GM18870 (cell line): ENCODE measurements around the gene ANGPTL1.

Experiments used
- ATAC-seq: cut with Tn5 transposase; IDR thresholded peaks from one replicate; pipeline ENCODE4 v1.9.1; 2021; ENCODE audit warnings: moderate library complexity; ENCODE audit not compliant: unreplicated experiment

The ANGPTL1 gene, protein sequence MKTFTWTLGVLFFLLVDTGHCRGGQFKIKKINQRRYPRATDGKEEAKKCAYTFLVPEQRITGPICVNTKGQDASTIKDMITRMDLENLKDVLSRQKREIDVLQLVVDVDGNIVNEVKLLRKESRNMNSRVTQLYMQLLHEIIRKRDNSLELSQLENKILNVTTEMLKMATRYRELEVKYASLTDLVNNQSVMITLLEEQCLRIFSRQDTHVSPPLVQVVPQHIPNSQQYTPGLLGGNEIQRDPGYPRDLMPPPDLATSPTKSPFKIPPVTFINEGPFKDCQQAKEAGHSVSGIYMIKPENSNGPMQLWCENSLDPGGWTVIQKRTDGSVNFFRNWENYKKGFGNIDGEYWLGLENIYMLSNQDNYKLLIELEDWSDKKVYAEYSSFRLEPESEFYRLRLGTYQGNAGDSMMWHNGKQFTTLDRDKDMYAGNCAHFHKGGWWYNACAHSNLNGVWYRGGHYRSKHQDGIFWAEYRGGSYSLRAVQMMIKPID

DNA sequence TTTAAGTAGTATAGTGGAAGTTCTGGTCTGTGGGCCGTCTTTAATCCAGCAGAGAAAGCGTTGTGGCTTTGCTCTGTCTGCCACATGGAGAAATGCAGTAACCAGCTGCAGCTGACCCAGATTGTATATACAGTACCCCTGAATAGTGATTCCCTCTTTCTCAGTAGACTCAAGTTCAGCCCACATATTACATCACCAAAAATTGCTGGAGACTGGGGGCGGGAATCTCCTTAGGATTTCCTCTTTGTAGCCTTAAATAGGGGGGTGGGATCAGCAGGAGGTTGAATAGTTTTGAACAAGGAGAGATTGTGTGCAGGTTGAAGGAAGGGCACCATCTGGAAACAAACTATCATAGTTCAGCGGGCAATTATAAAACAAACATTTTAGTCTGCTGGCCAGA is at the start of gene ANGPTL1:
Gene ANGPTL1, minus strand, starts transcription at position 134 of the 400 bp plus-strand sequence. CDS start 5,301 bp downstream, outside the sequence.
- ATAC-seq = no peak

DNA sequence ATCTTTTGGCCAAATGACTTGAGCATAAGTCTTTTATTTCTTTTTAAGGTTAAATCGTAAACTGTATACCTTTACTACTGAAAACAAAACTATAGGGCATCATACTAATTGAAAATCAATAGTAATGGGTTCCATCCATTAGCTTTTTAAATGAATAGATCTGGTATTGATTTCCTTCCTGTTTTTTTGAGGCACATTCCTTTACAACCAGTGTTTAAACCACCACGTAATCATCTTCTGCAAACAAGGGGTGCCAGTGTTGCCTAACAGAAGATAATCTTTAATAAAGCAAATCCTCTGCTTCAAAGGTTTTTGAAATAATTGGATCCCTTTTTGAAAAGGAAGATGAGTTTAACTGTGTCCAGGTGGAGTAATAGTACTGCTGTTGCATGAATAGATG is 48.7 kb upstream of the ANGPTL1 start:
- ATAC-seq = no peak

GRCh38 chr1:178918955-178919354 is 48.1 kb upstream of the ANGPTL1 start:
- no peak for ATAC-seq

DNA sequence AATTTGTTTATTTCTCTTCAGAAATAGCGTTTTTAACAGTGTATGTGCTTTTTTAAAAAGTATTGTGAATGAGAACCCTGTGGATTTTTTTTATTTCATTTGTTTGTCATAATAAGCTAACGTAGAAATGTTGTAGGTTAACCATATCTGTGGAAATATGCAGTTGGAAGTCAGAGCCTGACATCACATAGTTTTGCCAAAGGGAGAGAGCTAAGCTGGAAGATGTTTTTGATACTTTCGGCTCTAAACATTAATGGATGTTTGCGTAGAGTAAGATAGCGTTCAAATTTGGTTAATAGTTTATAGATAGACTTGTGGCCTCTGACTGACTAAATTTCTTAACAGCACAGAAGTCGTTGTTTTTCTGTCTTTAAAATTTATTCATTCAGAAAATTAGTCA is 47.4 kb upstream of the ANGPTL1 start:
- no peak for ATAC-seq

GRCh38 chr1:178916448-178917174 is 45.7 kb upstream of the ANGPTL1 start:
- no peak for ATAC-seq

DNA sequence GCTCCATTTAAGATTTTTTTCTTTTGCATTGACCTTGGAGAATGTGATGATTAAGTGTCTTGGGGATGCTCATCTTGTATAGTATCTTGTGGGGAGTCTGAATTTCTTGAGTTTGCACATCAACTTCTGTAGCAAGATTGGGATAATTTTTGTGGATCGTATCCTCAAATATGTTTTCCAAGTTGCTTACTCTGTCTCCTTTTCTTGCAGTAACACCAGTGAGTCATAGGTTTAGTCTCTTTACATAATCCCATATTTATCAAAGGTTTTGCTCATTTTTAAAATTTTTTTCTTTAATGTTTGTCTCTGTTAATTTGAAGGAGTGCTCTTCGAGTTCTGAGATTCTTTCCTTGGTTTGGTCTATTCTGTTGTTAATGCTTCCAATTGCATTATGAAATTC is 41.7 kb upstream of the ANGPTL1 start:
- ATAC-seq = no peak

DNA sequence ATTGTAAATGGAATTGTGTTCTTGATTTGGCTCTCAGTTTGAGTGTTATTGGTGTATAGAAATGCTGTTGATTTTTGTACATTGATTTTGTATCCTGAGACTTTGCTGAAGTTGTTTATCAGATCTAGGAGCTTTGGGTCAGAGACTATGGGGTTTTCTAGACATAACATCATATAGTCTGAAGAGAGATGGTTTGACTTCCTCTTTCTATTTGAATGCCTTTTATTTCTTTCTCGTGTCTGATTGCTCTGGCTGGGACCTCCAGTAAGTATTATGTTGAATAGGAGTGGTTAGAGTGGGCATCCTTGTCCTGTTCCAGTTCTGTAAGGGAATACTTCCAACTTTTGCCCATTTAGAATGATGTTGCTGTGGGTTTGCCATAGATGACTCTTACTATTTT is 39.1 kb upstream of the ANGPTL1 start:
- ATAC-seq = no peak

- no peak for ATAC-seq
Observed at GRCh38 chr1:178908358-178908757, 37.5 kb upstream of the ANGPTL1 start.

GRCh38 chr1:178901482-178902125 is 30.7 kb upstream of the ANGPTL1 start:
- no peak for ATAC-seq

DNA sequence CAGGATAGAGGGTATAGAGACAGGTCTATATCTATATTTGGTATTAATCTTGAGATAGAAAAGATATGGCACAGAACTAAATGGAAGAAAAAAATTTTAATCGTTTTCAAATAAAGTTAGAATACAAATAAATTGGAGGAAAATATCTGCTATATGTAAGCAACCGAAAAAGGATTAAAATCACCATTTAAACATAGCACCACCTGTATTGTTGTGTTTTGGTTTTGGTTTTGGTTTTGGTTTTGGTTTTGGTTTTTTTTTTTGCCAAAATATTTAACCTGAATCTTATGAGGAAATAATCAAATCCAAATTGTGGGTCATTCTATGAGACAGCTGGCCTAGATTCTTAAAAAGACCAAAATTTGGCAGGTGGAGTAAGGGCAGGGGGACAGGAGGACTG is 28.5 kb upstream of the ANGPTL1 start:
- no peak for ATAC-seq

DNA sequence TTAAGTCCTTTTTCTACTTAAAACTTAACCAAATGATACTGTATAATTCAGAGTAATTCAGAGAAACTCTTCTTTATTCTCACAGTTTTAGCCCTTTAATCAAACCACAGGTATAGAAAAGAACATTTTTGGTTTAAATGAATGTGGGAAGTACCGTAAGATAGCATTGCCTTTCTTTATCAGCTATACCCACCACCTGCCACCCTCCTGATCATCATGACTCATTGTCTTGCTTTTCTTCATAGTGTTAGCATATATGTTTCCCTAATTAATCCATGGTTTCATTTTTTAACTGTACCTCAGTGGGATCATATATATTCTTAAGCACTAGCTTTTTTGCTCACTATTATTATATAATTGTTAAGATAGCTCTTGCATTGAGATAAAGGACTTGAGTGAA is 27.5 kb upstream of the ANGPTL1 start:
- no peak for ATAC-seq

GRCh38 chr1:178895928-178896327 is 25.1 kb upstream of the ANGPTL1 start:
- no peak for ATAC-seq

DNA sequence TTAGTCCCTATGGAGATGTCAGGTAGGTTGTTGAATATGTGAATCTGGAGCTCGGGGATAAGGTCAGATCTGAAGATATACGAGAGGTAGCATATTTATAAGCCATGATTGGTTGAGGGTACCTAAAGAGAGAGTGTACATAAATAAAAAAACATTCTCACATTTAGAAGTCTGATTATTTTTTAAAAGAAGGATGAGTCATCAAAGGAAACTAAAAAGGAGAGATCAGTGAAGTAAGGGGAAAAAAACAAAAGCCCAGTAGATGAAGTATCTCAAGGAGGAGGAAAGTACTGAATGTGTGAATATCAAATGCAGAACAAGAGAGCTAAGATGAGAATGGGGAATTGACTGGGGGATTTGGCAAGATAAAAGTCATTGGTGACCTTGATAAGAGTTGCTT is 15.7 kb upstream of the ANGPTL1 start:
- ATAC-seq = no peak

GRCh38 chr1:178885869-178886268 is 15.0 kb upstream of the ANGPTL1 start:
- ATAC-seq = no peak

- no peak for ATAC-seq
Observed at GRCh38 chr1:178881950-178882349, 11.1 kb upstream of the ANGPTL1 start.

GRCh38 chr1:178877896-178878295 is 7.0 kb upstream of the ANGPTL1 start:
- no peak for ATAC-seq

DNA sequence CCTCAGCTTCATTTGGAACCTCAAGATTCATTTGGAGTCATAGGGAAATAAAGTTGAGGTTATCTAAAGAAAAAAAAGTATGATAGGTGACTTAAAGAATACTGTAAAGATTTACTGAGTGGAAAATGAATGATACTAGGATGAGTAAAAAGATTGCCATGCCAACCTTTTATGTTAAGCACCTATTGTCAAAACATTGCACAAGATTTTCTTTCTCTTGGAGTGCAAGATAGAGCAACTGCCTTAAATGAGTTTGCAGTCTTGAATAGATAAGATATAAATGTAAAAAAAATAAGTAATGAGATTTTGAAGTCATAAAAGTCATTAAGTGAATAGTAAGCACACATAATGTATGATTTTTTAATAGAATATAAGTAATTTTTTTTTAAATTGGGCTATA is 5.1 kb upstream of the ANGPTL1 start:
- ATAC-seq = no peak

DNA sequence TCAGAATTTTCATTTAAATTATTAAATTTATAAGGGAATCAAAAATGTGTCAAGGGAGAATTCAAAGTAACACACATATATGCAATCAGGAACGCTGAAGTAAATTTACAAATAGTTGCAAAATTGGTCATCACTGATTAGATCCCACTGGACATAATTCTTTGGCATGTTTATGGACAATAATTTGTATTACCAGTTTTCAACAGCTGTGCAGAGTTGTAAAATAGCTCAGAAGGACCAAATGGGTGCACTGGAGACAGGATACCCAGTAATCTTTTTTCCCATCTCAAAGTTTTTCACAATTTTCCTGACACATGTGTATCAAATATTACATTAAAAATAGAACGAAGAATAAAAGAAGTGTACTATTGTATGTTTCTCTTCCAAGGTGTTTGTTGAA is 4.1 kb upstream of the ANGPTL1 start:
- ATAC-seq = no peak

DNA sequence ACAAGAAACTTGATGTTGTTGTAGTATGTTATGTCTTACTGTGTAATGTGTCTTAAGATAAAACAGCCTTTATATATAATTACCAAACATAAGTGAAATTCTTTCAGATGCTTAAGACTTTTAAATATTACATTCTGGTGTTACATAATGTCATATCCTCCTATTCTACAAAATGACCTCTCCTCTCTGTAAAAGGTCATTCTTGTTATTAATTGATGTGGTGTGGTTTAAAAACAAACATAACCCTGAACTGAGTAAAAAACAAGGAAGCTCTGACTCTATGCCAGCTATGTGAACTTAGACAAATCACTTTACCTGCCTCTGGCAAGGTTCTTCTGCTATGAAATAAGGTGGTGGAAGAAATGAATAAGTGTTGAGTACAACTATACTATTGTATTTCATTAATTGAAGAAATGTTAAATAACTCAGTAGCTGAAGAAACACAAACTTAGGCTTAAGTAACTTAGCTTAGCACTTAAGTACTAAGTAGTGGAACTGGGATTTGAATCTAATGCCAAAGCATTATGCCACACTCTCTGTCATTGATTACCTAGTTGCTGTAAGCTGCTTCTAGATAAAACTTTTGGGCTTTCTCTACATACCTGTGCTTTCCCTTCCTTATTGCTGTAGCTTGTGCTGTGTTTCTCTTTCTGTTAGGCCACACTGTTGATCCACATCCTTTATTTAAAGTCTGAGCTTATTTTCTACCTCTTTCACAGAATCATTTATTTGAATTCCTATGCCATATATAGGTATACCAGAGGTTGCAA is 859 bp upstream of the ANGPTL1 start:
- no peak for ATAC-seq

DNA sequence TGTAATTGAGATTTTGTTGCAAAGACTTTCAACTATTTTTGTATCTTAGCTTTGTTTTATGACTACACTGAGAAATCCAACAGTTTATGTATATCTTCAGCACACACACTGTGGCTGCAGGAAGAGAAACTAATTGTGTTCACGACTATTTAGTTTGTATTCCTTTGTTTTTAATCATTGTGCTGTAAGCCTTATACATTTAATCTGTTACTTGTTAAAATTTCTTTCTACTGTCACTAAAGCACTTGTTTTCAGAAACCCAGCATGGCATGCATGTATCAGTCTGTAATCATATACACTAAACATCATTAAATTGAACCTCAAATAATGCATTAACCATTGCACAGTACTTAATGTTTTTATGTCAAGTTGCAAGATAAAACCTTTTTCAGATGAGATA is 656 bp downstream of the ANGPTL1 start:
- no peak for ATAC-seq

- ATAC-seq = no peak
Observed at GRCh38 chr1:178869119-178869697, 1.7 kb downstream of the ANGPTL1 start.
